Stimulated activated CD4-positive, alpha-beta T cell treated with anti-CD3 and anti-CD28 coated beads, Interleukin-1b, Interleukin-23, amount 100 ng/mL, for 4 hours (primary cell): ENCODE data around the gene BAZ2B.

ENCODE experiments used
- DNase-seq, 2 donors: peaks; one replicate each; pipeline ENCODE4 v3.0.0-alpha.2; 2020; ENCODE audit warnings: low read depth in 2 of 2

BAZ2B gene

DNA sequence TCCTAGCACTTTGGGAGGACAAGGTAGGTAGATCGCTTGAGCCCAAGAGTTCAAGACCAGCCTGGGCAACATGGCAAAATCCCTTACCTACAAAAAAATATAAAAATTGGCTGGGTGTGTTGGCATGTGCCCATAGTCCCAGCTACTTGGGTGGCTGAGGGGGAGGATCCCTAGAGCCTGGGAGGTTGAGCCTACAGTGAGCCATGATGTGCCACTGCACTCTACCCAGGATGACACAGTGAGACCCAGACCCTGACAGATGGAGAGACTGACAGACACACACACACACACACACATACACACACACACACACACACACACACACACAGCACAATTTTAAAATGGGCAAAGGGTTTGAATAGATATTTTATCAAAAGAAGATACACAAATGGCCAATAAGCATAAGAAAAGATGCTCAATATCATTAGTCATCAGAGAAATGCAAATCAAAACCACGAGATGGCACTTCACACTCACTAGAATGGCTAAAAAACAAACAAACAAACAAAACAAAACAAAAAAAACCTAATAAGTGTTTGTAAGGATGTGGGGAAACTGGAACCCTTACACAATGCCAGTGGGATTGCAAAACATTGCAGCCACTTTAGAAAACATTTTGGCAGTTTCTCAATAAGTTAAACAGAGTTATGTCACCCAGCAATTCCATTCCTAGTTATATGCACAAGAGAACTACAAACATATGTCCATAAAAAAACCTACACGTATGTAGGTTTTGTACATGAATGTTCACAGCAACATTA is 42.3 kb downstream of the BAZ2B start:
- no peak for DNase-seq

DNA sequence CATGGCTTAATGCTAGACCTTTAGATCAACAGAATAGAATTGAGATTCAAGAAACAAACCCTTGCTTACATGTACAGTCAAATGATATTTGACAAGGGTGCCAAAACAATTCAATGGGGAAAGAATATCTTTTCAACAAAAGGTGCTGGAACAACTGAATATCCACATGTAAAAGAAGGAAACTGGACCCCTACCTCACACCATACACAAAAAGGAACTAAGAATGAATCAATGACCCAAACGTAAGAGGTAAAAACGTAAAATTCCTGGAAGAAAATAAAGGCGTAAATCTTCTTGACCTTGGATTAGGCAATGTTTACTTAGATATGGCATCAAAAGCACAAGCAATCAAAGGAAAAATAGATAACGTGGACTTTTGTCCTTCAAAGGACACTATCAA is 43.1 kb downstream of the BAZ2B start:
- no peak for DNase-seq

DNA sequence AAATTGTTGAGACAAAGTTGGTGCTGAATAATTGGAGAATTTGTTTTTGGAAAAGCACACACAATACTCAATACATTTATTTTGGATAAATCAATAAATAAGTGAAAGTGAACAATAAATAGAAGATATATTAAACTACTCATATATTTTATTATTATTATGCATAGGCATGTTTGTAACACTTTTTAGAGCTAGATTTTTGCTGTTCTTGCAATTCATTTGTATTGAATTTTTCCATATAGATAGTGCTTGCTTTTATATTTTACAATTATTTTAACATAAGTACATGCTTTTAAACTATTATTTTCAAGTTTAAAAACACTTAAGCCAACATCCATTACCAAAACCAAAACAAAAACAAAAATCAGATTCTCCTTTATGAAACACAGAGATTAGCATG is 43.9 kb downstream of the BAZ2B start:
- no peak for DNase-seq

DNA sequence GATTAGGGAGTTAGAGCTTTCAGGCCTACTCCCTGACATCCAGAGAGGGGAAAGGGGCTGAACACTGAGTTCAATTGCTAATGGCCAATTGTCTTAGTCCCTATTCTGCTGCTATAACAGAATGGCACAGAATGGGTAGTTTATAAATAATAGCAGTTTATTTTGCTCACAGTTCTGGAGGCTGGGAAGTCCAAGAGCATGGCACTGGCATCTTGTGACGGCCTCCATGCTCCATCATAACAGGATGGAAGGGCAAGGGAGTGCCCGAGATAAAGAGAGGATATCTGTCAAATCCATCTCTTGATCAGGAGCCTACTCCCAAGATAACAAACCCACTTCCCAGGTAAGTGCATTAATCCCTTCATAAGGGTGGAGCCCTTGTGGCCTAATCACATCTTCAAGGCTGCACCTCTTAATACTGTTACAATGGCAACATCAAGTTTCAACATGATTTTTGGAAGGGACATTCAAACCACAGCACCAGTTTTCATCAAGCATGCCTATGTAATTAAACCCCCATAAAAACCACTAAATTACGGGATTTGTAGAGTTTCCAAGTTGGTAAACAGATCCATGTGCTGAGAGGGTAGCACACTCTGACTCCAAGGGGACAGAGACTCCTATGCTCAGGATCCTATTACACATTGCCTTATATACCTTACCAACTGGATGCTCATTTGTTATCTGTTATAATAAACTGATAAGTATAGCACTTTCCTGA is 44.6 kb downstream of the BAZ2B start:
- no peak for DNase-seq

DNA sequence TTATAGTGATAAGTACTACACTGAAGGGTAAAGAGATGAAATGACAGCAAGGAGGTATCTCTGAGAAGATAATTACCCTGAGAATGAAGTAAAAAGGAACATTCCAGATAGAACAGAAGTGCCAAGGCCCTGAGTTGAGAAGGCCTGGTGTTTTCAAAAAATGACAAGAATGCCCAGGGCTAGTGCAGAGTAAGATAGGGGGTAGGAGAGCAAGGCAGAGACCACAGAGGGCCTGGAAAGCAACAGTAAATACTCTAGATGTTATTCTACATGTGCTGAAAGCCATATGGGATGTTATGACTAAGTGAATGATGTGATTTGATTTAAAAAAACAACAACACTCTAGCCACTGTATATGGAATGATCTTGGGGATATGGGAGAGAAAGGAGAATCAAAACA is 52.3 kb downstream of the BAZ2B start:
- DNase-seq = no peak

DNA sequence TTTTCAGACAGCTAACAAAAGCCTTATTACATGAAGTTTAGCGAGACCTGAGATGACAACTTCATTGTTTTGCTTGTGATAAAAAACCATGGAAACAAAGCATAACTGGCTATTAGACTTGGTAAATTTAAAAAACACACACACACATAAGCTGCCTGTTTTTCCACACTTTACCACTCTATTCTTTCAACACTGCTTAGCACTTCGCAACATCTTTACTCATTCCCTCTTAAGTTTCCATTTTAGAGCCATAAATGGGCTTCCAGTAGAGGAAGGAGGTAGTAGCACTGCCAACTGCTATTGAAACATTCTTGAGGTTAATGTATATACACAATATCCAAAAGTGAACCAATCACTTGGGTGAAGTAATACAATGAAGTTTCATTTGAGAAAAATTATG is 54.1 kb downstream of the BAZ2B start:
- DNase-seq = no peak

DNA sequence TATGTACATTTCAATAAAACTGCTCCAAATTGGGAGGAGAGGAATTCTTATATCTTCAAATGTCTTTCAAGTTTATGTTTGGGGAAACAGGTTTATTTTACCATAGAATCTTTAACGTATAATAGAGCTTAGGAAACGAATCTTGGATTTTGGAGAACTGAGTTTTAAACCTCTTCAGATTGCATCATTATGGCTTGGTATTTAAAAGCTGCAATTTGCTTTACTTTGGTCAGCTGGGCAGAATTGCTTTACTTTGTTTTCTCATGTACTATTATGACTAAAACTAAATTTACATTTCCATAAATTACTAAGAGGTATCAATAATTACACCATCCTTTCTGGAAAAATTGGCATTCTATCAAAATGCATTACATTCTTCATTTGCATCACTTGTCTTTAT is 54.6 kb downstream of the BAZ2B start:
- DNase-seq = no peak

DNA sequence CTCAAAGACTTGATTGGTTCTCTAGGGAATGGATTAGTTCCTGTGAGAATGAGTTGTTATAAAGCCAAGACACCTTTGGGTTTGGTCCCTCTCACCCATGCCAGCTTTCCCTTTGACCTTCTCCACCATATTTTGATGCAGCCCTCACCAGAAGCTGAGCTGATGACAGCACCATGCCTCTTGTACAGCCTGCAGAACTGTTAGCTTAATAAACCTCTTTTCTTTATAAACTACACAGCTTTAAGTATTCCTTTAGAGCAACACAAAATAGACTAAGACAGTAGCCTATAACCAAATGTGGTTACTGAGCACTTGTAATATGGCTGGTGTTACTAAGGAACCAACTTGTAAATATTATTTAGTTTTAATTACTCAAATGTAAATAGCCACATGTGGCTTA is 55.1 kb downstream of the BAZ2B start:
- DNase-seq = no peak

DNA sequence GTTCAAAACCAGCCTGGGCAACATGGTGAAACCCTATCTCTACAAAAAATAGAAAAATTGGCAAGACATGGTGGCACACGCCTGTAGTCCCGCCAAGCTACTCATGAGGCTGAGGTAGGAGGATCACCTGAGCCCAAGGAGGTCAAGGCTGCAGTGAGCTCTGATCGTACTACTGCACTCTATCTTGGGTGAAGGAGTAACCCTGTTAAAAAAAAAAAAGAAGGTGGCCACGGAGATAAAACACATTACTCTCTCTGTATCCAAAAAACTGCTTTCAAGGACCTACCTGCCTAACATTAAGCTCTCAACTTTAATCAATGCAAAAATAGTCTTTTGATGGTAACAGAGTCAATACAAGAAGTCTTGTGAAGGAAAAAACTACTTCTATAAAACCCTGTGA is 57.3 kb downstream of the BAZ2B start:
- DNase-seq = no peak

DNA sequence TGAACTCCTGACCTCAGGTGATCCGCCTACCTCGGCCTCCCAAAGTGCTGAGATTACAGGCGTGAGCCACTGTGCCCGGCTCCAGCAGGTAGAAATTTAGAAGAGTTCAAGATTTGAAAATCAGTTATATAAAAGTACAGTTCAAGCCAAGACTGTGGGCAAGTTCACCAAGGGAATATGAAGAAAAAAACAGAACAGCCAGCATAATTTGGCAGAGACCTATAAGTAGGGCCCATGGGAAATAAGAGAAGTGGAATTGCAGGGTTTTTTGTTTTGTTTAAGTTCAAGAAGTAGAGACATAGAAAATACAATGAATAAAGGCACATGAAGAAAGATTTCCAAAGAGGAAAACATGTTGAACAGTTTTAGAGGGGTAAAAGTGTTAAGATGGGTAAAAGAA is 57.9 kb downstream of the BAZ2B start:
- no peak for DNase-seq

DNA sequence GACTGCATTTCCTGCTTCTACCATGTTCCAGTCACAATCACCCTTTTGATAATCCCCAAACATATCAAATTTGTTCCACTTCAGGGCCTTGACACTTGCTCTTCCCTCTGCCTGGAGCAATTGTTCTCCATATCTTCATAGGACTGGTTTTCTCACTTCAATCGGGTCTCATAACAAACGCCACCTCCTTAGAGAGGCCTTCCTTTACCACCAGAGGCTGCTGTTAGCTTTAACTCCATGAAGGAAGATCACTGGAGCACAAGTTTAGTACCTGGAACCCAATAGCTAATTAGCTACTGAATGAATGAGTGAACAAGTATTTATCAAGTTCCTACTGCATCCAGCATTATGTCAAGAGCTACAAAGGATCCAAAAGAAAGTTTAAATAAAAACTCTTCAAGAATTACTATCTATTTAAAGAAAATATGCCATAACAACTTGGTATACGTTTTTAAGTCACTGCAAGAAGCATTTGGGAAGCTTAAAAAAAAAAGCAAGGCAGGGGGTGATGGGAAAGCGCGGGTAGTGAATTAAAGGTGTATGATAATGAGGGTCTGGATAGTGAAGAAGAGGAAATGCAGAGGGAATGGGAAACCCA is 58.8 kb downstream of the BAZ2B start:
- DNase-seq = no peak

DNA sequence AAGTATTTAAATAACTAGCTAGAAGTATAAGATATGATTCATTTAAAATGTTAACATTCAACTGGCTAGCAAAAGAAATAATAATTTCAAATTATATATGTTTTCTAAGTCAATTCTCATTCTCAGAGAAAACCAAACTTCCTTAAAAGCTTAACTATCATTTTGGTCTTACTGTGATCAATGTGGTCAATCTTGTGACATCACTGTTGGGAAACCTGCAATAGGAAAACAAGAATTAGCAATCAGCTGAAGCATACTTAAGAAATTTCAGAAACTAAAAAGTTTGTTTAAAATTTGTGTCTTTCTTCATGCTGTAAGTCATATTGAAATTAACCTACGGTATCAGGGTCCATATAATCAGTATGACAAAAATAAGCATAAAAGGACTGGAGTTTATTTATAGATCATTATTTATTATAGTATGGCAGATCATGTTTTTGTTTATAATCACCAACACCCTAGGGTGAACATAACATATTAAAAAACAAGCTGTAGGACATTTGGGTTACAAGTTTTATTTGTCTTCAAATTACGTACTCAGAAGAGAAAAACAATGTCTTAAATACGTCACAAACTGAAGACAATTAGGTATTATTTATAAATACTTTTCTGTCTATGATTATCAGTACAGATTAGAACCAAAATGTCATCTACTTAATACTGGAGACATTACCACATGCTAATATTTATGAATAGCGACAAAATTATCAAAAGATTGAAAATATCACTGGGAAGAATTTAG is 60.5 kb downstream of the BAZ2B start:
- no peak for DNase-seq

DNA sequence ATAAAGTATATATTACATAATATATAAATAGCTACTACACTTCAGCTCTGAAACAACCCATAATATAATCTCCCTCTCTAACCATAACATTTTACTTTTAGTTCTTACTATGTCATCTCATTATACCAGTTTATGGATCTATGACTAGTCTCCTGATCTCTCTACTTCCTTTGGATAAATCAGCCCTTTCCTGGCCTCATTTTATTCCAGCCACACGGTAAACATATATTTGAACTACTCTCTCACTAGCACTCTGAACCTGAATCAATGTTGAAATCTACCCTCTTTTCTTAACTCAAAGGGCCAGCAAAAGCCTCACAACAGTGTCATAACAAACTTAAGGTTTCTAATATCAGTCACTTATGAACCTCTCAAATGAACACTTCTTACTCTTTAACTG is 62.6 kb downstream of the BAZ2B start:
- no peak for DNase-seq

DNA sequence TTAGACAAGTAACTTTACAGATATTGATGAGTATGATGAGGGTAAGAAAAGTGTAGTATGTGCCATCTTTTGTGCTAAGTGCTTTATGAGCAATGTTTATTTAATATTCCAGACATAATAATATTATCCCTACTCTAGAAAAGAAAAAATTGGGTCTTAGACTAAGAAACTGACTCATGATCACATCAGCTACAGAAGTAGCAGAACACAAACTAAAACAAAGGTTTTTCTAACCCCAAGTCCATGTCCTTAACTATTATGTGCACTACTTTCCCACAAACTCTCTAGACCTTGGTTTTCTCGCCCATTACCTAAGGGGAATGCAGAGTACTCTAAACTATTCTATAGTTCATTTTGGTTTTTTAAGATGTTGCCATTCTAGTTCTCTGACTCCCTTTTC is 64.5 kb downstream of the BAZ2B start:
- no peak for DNase-seq

DNA sequence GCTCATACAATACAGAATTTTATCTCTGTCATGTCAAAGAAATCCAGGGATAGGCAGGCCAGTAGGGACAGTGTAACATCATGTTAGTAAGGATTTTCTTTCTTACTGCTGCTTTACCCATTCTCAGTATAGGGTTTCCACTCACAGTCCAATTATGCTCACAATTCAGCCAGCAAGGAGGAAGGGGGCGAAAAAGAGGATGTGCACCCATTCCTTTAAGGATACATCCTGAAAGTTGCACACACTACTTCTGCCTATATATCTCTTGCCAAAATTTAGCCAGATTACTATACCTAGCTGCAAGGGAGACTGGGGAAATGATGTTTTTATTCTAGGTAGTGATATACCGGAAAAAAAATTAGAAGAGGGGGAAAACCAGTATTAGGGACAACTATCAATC is 66.1 kb downstream of the BAZ2B start:
- no peak for DNase-seq

DNA sequence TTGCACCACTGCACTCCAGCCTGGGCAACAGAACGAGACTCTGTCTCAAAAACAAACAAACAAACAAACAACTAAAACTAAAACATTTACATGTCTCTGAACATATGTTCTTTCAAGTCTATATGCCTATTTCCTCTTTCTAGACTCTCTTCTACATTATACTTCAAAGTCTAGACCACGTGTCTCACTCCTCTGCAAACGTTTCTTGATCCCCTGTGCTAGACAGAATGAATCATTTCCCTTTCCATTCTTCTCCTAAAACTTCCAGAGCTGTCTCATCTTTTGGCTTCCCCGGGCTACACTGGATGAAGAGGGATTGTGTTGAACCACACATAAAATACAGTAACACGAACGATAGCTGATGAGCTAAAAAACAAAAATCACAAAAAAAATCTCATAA is 67.1 kb downstream of the BAZ2B start:
- DNase-seq = no peak

DNA sequence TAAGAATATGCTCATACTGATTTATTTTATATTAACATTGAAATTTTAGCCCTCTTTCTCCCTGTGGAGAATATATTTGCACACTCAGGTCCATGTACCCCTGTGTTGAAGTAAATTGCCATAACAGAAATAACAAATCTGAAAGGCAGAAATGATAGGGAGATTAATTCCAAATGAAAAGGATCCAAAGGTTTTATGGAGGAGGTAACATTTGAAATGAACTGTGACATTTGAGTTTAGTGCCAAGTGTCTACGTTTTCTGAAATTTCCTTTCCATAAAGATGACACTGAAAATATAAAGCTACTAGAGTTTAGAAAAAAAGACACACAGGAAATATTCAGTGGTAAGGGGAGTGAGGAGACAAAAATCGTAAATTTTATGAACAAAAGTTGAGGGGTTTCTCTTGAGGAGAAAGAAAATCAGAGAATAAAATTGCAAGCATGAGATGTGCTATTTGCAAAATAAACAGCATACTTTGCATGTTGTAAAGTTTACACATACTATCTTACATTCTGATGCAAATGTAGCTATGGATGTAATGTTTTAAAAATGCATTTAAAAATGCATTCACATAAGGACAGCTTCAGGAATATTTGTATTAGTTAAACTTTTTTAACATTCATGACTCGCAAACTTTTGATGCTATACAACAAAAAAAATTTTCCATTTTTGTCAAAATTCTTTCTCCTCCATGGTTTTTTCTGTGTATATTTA is 69.5 kb downstream of the BAZ2B start:
- no peak for DNase-seq

DNA sequence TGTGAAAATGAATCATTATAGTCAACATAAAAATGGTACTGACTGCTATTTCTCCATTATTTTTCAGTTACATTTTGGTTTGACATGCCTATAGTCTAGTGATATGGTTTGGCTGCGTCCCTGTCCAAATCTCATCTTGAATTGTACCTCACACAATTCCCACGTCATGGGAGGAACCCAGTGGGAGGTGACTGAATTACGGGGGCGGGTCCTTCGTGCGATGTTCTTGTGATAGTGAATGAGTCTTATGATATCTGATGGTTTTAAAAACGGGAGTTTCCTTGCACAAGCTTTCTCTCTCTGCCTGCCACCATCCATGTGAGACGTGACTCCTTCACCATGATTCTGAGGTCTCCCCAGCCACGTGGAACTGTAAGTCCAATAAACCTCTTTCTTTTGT is 70.3 kb downstream of the BAZ2B start:
- DNase-seq = no peak

DNA sequence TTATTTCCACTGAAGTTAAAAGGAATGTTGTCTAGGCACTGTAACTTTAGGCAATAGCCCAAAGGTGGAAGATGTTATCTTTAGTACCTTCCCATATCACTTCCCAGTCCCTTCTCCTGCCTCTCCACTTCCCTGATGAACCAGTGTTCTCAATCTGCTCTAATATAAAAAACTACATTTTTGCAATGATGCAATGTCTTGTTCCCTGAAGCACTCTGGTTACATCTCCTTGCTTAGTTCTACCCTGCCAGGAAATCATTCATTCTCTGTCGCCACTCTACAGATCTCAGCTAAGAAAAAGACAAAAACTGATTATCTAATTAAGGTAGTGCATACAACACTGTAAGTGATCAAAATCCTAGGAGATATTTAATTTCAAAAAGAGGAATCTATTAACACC is 71.3 kb downstream of the BAZ2B start:
- DNase-seq = no peak

DNA sequence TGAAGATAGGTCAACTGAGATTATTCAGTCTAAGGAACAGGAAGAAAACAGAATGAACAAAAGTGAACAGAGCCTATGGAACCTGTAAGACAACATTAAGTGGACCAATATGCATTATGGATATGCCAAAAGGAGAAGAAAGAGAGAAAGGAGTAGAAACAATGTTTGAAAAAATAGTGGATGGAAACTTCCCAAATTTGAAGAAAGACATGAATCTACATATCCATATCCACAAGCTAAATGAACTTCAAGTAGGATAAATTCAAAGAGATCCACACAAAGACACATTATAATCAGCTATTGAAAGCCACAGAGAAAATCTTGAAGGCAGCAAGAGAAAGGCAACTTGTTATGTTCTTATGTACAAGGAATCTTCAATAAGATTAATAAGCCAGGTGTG is 74.2 kb downstream of the BAZ2B start:
- DNase-seq = no peak

DNA sequence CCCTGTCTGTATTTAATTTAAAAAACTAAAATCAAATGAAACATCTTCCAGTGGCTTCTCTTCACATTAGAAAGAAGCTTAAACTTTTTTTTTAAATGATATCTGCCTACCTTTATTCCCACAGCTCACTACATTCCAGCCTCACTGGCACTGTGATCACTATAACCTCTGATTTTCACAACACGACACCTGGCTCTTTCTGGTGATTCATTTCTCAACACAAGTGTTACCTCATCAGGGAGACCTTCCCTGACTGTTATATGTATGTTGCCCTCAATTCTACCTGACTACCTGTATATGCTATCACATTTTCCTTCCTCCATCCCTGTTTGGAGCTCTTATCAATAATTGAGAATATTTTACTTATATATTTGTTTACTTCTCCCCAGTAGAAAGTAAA is 76.6 kb downstream of the BAZ2B start:
- no peak for DNase-seq

DNA sequence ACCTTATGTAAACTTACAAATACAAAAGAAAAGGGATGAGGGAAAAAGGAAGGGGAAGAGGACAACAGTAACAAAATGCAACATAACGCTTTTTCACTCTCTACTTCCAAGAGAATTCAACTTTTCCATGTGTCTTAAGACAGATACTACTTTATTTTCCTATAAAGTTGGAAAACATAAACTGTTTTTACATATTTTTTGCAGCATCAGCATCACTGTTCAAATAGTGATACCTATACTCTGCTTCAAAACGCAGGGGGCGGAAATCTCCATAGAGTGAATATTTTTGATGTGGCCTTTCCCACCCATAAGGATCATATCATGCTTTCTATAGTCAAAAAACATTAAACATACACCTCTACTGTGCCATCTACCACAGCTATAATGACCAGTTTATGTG is 77.5 kb downstream of the BAZ2B start:
- no peak for DNase-seq
